IgD-negative memory B cell (primary cell): ENCODE results near the gene CLMN. TPM values are rescaled to one million over a fixed set of nuclear protein-coding genes. Genes with fewer than 3 reads are reported as not detected.
"Not testable (repeated sequence)": the region's sequence is repeated elsewhere in the genome, so short reads cannot be mapped to it uniquely, and the experiment has no call there.

Experiments used
- H3K27ac Mint-ChIP-seq, 3 donors: one replicate each; pipeline ENCODE4 v1.8.0; 2020 to 2022; ENCODE audit warnings: mild to moderate bottlenecking in 3 of 3, mixed read lengths in 3 of 3, moderate library complexity in 1 of 3
- H3K27me3 Mint-ChIP-seq: one replicate; pipeline ENCODE4 v1.8.0; 2021; ENCODE audit warnings: mixed read lengths
- H3K36me3 Mint-ChIP-seq: one replicate; pipeline ENCODE4 v1.8.0; 2020; ENCODE audit warnings: mild to moderate bottlenecking, mixed read lengths
- H3K4me1 Mint-ChIP-seq, 3 donors: one replicate each; pipeline ENCODE4 v1.8.0; 2020 to 2022; ENCODE audit warnings: mixed read lengths in 3 of 3, mild to moderate bottlenecking in 1 of 3
- H3K4me3 Mint-ChIP-seq, 4 donors: one replicate each; pipeline ENCODE4 v1.8.0; 2020 to 2022; ENCODE audit warnings: mild to moderate bottlenecking in 4 of 4, mixed read lengths in 4 of 4, moderate library complexity in 3 of 4
- H3K9me3 Mint-ChIP-seq, 3 donors: one replicate each; pipeline ENCODE4 v1.8.0; 2020 to 2021; ENCODE audit warnings: mixed read lengths in 3 of 3, mild to moderate bottlenecking in 1 of 3
- polyA plus RNA-seq: library from polyadenylated mRNA; unstranded; fragments of 300-500 nt; fragmentation: Illumina TruSeq; gene quantifications from one replicate; pipeline ENCODE4 v1.2.3, GENCODE V29; 2021

The CLMN gene
- polyA plus RNA-seq, 1 donor from 2014 or later: 8.2 TPM

DNA sequence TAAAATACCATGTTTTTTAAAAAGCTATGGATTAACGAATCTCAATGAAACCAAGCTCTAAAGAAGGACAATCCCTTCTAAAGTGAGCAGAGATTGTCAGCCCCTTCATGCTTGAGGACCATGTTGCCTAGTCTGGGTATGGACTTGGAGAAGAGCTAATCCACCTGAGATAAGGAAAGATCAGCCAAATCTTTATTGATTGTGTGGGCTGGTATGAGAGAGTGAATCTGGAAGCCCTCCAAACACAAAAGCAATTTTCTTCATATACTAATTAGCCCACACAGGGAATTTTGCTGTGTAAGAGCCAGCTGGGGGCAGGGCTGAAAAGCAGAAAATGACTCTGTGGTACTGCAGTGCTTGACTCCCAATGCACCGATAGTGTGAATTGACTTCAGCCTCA, 115.0 kb downstream of the CLMN start:
- Mint-ChIP-seq H3K4me1 (peaks cover 0 to 2% (median 0%) of the 10 kb centered on the region in 3 donors), H3K36me3 (peaks cover 30% of the 10 kb centered on the region), H3K27ac (no peak overlapping the region), H3K27me3 (no peaks in the 10 kb centered on the region), H3K9me3 (peaks cover 0 to 15% (median 1%) of the 10 kb centered on the region in 3 donors), H3K4me3 (no peak overlapping the region)

DNA sequence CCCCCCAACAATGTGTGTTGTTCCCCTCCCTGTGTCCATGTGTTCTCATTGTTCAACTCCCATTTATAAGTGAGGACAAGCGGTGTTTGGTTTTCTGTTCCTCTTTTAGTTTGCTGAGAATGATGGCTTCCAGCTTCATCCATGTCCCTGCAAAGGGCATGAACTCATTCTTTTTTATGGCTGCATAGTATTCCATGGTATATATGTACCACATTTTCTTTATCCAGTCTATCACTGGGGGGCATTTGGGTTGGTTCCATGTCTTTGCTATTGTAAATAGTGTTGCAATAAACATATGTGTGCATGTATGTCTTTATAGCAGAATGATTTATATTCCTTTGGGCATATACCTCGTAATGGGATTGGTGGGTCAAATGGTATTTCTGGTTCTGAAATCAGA, 118.0 kb downstream of the CLMN start:
- H3K9me3 Mint-ChIP-seq: peaks cover 0 to 15% (median 1%) of the 10 kb centered on the region in 3 donors
- H3K4me3 Mint-ChIP-seq, H3K4me1 Mint-ChIP-seq, H3K27me3 Mint-ChIP-seq, H3K27ac Mint-ChIP-seq: not testable (repeated sequence)
- peaks cover 21% of the 10 kb centered on the region for H3K36me3 Mint-ChIP-seq

DNA sequence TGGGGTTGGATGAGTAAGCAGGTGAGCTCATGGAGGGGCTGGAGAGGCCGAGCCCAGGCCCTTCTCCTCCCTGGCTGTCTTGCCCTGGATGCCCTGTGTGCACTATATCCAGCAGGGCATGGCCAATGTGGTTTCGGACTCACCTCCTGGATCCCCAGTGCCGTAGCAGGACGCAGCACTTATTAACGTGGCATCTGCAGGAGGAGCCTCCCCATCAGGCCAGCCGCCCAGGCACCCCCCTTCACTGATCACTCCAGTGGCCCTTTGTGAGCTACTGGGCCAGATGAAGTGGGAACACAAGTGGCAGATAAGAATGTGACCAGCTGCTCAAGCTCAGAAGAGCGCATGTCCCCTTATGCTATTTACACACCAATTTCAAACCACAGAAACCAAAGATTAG, 119.3 kb downstream of the CLMN start:
- Mint-ChIP-seq H3K9me3 (peaks cover 0 to 8% (median 0%) of the 10 kb centered on the region in 3 donors), H3K4me3 (no peak overlapping the region), H3K36me3 (peaks cover 22% of the 10 kb centered on the region), H3K27ac (no peak overlapping the region), H3K27me3 (no peaks in the 10 kb centered on the region), H3K4me1 (no peaks in the 10 kb centered on the region)

DNA sequence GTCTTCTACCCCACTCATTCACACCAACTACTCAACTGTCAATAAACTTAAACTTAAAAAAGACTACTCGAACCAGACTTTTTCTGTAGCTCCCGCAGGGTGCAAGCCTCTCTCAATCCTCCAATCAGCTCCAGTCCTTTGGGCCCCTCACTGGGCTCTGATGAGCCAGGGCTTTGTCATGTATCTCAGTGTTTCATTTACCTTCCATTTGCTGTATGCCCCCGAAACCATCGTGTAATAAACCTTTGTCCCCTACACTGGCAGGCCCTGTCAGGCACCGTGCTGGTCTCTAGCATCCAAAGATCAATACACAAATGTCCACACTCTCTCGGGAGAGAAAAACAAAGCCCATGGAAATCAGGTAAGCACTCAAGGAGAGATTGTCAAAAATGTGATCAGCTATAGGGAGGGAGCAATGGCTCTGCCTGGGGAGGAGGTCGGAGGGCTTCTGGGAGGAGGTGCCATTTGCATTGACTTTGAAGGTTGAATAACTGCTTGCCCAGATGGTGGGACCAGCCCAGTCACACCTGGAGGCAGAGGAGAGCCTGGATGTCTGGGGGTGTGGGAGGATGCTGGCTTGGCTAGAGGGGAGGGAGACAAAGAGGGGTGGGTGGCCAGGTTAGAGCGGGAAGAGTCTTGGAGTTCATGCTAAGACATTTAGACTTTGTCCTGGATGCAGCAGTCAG, 120.3 kb downstream of the CLMN start:
- no peak overlapping the region for H3K4me3 Mint-ChIP-seq
- H3K36me3 Mint-ChIP-seq: peaks cover 15% of the 10 kb centered on the region
- no peak overlapping the region for H3K27ac Mint-ChIP-seq
- H3K9me3 Mint-ChIP-seq: no peaks in the 10 kb centered on the region
- no peaks in the 10 kb centered on the region for H3K4me1 Mint-ChIP-seq
- H3K27me3 Mint-ChIP-seq: no peaks in the 10 kb centered on the region

DNA sequence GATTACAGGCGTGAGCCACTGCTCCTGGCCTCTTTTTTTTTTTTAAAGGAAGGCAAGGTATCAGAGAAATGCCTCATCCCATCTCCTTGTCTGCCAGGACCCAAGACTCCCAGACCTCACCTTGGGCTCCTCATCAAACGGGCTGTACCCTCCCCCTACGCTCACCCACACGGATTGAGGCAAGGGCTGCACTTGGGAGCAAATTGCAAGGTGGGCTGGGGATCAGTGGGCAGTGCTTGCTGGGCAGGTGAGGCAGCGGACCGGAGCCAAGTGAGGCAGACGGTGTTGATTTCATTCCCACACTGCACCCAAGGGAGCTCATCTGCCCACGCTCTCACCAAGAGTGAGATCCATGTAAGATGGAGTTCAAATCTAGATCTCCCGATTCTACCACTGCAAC, 121.4 kb downstream of the CLMN start:
- no peak overlapping the region for H3K27ac Mint-ChIP-seq
- H3K4me1 Mint-ChIP-seq: no peaks in the 10 kb centered on the region
- peaks cover 12% of the 10 kb centered on the region for H3K36me3 Mint-ChIP-seq
- H3K9me3 Mint-ChIP-seq: no peaks in the 10 kb centered on the region
- H3K27me3 Mint-ChIP-seq: no peaks in the 10 kb centered on the region
- no peak overlapping the region for H3K4me3 Mint-ChIP-seq

DNA sequence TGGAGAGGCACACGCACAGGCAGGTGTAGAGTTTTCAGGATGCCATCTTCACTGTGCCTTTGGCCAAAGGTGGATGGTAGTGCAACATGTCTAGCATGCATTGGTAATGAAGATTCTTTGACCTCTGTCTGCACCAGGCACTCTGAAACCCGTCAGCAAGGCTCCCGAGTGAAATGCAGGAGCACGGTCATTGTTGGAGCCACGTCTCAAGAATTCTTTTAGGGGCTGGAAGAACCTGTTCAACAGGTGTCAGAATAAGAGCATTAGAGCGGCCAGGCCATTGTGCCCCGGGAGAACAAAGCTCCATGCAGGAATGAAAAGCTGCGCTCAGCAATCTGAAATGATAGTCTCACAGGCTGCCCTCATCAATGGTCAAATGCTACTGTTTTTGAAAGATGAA, 122.2 kb downstream of the CLMN start:
- Mint-ChIP-seq H3K4me1 (no peaks in the 10 kb centered on the region), H3K27ac (peak overlapping the region in 1 of 3 donors; percentile 20), H3K9me3 (no peaks in the 10 kb centered on the region), H3K4me3 (no peak overlapping the region), H3K36me3 (peaks cover 12% of the 10 kb centered on the region), H3K27me3 (no peaks in the 10 kb centered on the region)

DNA sequence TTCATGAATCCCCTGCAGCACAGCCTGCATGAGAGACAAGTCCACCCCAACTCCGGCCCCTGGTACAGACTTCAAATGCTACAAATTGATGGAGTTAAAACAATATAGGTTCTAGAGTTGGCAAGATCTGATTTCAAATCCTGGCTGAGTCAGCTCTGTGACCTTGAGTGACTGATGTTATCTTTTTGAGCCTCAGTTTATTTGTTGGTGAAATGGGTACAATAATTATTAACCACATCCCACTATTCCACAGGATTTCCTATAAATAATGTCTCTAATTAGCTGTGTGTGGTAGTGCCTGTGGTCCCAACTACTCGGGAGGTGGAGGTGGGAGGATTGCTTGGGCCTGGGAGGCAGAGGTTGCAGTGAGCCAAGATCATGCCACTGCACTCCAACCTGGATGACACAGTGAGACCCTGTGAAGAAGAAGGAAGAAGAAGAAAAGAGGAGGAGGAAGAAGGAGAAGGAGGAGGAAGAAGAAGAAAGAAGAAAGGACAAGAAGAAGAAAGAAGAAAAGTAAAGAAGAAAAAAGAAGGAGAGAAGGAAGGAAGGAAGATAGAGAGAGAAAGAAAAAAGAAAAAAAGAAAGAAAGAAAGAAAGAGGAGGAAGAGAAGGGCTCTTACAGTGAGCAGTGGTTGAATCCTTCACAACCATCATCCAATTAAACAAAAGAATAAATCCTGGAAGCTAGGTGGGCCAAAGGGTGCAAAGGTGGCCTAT, 122.7 kb downstream of the CLMN start:
- H3K27ac Mint-ChIP-seq: peak overlapping the region in 2 of 3 donors; percentile 1 to 20
- no peak overlapping the region for H3K4me3 Mint-ChIP-seq
- no peaks in the 10 kb centered on the region for H3K9me3 Mint-ChIP-seq
- peaks cover 12% of the 10 kb centered on the region for H3K36me3 Mint-ChIP-seq
- H3K4me1 Mint-ChIP-seq: no peaks in the 10 kb centered on the region
- no peaks in the 10 kb centered on the region for H3K27me3 Mint-ChIP-seq

DNA sequence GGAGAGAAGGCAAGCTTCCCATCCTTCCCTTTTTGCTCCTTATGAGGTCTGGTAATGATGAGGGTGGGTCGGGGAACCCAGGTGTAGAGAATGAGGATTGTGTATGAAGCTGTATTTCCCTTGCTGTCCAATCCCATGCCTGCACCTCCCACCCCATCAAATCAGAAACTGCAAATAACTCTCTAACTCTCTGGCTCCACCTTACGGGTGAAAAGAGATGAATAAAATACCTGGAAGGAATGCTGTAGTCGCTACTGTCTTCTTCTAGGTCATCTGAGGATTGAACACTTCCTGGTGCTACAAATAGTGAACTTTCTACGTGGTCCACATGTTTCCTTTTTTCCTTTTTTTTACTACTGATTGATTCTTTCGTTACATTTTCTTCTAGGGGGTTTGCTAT, 123.4 kb downstream of the CLMN start:
- Mint-ChIP-seq H3K27me3 (no peaks in the 10 kb centered on the region), H3K27ac (no peak overlapping the region), H3K36me3 (peaks cover 9% of the 10 kb centered on the region), H3K4me1 (no peaks in the 10 kb centered on the region), H3K4me3 (no peak overlapping the region), H3K9me3 (no peaks in the 10 kb centered on the region)

DNA sequence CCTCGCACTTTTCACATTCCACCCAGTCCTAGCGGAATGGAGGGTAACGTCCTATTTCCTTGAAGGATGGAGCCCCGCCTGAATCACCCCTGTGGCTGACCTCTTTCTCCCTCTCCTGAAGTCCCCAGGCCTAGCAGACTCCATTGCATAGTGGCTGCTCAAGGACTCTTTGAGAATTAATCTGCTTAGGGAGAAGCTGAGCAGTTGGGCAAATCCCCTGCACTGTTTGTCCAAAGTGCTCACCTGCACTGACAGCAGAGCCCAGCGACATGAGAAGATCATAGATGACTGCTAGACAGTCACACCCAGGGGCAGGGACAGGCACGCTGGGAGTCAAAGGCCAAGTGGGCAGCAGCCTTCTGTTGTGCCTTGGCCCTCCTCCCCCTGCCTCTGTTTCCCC, 124.7 kb downstream of the CLMN start:
- H3K27ac Mint-ChIP-seq: peak overlapping the region in 1 of 3 donors; percentile 4
- no peak overlapping the region for H3K4me3 Mint-ChIP-seq
- H3K36me3 Mint-ChIP-seq: peaks cover 10% of the 10 kb centered on the region
- H3K9me3 Mint-ChIP-seq: no peaks in the 10 kb centered on the region
- H3K27me3 Mint-ChIP-seq: no peaks in the 10 kb centered on the region
- H3K4me1 Mint-ChIP-seq: no peaks in the 10 kb centered on the region

DNA sequence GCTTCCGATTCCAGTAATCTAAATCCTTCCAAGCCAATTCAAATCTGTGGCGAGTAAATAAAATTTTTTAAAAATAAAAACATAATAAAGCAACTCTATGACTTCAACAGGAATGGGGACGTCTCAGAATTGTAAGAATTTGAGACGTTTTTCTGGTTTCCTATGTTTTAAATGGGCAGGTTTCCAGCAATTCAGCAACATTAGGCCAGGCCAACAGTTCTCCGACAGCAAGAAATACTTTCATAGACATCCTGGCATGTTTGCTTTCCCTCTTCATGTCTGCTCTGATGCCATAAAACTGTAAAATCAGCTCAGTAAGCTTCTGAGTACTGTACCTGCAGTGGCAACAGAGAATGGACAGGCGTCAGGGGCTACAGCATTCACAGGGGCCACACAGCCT, 126.6 kb downstream of the CLMN start:
- peaks cover 6% of the 10 kb centered on the region for H3K27me3 Mint-ChIP-seq
- peaks cover 0 to 2% (median 0%) of the 10 kb centered on the region in 3 donors for H3K4me1 Mint-ChIP-seq
- peaks cover 17% of the 10 kb centered on the region for H3K36me3 Mint-ChIP-seq
- H3K4me3 Mint-ChIP-seq: no peak overlapping the region
- H3K9me3 Mint-ChIP-seq: peaks cover 0 to 5% (median 0%) of the 10 kb centered on the region in 3 donors
- H3K27ac Mint-ChIP-seq: no peak overlapping the region

DNA sequence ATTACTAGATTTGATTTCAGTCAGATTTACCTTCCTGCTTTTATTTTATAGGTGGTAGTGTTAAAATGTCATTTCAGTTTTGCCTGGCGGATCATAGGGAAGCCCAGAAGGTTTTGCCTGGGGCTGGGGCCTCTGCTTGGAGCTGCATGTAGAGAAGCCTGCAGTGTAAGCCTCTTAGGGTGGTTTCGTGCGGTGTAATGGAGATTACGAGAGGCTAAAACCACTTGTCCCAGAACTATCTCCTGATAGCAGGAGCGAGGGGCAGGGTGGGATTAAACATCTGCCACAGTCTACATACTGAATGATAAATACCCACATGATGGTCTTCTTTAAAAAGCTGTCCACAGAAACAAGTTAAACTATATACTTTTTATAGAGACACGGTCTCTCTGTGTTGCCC, 127.4 kb downstream of the CLMN start:
- Mint-ChIP-seq H3K27ac (no peak overlapping the region), H3K4me3 (no peak overlapping the region), H3K9me3 (peaks cover 0 to 9% (median 0%) of the 10 kb centered on the region in 3 donors), H3K36me3 (peaks cover 19% of the 10 kb centered on the region), H3K4me1 (peaks cover 0 to 4% (median 0%) of the 10 kb centered on the region in 3 donors), H3K27me3 (peaks cover 6% of the 10 kb centered on the region)

DNA sequence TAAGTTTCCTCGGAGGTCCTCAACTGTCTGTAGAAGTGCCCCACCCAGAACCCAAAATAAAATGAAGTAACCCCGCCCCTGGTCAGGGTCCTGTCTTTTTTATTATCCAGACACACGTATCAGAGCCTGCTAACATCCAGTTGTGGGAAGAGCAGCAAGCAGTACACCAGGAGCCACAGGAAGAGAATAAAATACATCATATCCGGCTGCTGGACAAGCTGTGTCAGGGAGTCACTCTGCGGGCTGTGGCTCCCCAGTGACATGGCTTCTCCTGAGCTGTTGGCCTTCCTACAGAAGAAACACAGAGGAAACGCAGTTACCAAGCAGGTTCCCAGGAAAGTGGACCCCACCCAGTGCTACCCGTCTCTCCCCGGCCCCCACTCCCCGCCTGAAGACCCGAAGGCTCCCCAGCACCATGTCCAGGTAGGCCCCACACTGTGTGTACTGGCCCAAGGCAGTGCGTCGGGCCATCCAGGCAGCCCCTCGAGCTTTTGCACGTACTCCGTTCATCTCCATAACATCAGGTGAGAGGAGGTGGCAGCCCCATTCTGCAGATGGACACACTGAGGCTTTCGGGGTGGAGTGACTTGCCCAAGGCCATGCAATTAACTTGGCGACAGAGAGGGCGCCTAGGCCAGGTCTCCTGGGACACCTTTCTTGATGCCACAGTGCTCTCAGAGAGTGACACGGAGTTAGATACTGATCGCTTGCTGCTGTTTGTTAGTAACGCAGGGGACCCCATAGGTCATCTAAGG, 128.1 kb downstream of the CLMN start:
- peaks cover 19% of the 10 kb centered on the region for H3K36me3 Mint-ChIP-seq
- peaks cover 0 to 9% (median 0%) of the 10 kb centered on the region in 3 donors for H3K9me3 Mint-ChIP-seq
- H3K4me3 Mint-ChIP-seq: no peak overlapping the region
- H3K4me1 Mint-ChIP-seq: peaks cover 0 to 4% (median 0%) of the 10 kb centered on the region in 3 donors
- H3K27me3 Mint-ChIP-seq: peaks cover 11% of the 10 kb centered on the region
- no peak overlapping the region for H3K27ac Mint-ChIP-seq

DNA sequence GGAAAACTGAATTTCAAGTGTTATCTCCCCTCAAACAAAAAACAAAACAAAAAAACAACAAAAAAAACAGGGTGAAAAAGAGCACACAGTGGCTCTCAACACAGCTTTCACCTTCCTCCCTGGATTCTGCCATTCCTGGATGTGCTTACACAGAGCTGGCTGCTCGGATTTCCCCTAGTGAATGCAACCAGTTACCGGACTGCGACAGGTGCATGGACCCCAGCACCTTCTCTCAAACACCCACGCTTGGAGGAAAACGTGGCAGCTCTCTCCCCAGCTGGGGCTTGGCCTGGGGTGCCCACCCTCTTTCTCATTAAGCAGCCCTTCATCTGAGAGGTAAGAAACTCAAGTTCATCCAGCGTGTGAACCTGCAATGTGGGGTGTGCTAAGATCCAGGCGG, 128.9 kb downstream of the CLMN start:
- Mint-ChIP-seq H3K4me3 (no peak overlapping the region), H3K27me3 (peaks cover 15% of the 10 kb centered on the region), H3K36me3 (peaks cover 18% of the 10 kb centered on the region), H3K27ac (no peak overlapping the region), H3K9me3 (peaks cover 0 to 9% (median 0%) of the 10 kb centered on the region in 3 donors), H3K4me1 (peaks cover 0 to 4% (median 0%) of the 10 kb centered on the region in 3 donors)

DNA sequence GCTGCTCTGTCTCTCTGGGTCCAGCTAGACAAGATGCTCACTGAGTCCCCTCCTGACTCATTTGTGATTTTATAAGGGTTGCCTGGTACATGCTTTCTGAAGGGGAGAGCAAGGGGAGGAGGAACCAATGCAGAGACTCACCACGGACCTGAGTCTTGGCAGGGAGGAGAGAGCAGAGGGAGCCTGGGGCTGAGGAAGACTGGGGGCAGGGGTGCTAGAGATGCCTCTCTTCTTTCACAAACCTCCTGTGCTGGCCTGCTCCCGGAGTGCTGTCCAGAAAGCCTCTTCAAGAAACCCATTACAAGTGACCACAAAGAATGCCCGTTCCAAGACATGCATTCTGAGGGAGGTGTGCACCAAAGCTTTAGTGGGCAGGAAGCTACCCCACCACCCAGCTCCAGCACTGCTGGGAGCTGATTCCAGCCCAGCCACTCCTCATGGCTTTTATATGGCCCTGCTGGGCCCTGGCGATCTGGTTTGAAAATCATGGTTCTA, 129.3 kb downstream of the CLMN start:
- H3K4me3 Mint-ChIP-seq: no peak overlapping the region
- H3K9me3 Mint-ChIP-seq: peaks cover 0 to 9% (median 0%) of the 10 kb centered on the region in 3 donors
- peaks cover 0 to 4% (median 0%) of the 10 kb centered on the region in 3 donors for H3K4me1 Mint-ChIP-seq
- H3K36me3 Mint-ChIP-seq: peaks cover 16% of the 10 kb centered on the region
- no peak overlapping the region for H3K27ac Mint-ChIP-seq
- peaks cover 20% of the 10 kb centered on the region for H3K27me3 Mint-ChIP-seq
